HG03565 (cell line): ENCODE results near the gene ZNF384.
A peak's percentile ranks its signal among the peaks of the same experiment; 100 is the strongest.
"Not testable (repeated sequence)": the region's sequence is repeated elsewhere in the genome, so short reads cannot be mapped to it uniquely, and the experiment has no call there.

Experiments used
- ATAC-seq: cut with Tn5 transposase; IDR thresholded peaks from one replicate; pipeline ENCODE4 v1.9.1; 2021; ENCODE audit warnings: mild to moderate bottlenecking, moderate library complexity; ENCODE audit not compliant: unreplicated experiment

The ZNF384 gene

DNA sequence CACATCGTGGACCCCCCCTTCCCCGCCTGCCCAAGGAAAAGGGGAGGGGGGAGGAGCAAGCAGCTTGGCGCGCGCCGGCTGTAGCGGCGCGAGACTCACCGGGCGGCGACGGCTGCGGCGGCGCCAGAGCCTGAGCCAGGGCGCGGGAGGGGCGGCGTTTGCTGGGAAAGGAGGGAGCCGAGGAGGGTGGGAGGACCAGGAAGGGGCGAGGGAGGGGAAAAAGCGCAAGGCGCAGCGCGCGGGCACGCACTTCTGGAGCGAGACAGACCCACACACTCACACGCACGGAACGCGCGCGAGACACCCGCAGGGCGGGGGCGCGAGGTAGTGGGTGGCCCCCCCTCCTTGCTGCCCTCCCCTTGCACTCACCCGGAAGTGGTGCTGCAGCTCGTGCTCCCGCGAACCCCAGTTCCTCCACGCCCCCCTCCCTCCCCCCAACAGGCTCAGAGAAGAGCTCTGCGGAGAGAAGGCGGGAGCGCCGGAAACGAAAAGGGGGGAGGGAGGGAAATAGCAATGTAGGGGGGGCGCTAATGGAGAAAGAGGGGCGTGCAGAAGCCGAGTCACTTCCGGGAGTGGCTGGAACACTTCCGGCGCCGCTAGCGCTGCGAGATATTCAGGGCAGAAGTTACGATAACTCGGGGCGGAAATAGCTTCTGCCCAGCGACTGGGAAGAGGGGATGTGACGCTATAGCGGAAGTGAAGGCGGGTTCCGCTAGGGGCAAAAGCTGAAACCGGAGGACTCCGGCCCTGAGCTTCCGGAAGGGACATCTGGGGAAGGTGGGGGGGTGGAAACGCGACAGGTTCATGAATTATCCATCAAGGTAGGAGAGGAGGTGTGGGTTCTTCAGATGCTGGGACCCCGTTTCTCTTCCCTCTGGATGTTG, at the start of gene ZNF384:
Gene ZNF384, minus strand, starts transcription at position 377 of the 884 bp plus-strand sequence. CDS start 9,855 bp downstream, outside the sequence.
- peak; percentile 76 for ATAC-seq

DNA sequence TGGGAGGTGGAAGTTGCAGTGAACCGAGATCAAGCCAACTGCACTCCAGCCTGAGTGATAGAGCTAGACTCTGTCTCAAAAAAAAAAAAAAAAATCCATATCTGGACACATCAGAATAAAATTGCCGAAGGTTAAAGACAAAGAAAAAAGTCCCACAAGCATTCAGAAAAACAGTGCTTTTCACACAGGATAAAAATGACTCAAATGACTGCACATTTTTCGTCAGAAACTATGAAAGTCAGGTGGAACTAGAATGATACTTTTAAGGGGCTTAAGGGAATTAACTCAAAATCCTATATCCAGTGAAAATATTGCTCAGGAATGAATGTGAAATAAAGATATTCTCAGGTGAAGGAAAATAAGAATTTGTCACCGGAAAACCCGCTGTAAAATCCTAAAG, 47.6 kb upstream of the ZNF384 start:
- ATAC-seq = no peak

DNA sequence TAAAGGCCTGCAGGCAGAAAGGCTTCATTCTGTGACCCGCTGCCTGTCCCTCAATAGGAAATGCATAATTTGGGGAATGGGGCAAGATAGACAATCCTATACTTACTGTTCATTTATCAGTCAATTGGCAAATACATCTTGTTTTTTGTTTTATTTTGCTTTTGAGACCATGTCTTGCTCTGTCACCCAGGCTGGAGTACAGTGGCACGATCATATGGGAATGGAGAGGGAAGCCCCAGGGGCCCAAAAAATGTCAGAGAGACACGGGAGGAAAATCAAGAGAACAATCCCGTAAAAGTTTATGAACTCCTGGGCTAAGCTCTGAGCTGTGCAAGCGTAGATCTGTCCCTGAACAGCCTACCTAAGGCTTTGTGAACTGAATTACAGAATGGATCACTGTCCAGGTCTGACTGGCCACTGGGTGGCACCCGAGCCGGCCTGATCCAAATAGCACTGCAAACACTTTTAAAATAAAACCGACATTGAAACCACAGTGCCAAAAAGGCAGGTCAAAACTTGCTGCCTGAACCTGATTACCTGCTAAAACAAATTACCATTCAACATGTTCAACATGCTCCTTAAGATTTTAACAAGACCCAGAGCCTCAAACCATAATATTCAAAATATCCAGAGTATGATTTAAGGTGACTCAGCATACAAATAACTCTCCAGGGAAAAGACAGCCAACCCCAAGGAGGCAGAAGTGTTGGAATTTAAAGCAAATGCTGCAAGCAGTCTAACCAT, 46.4 kb upstream of the ZNF384 start:
- ATAC-seq = no peak

DNA sequence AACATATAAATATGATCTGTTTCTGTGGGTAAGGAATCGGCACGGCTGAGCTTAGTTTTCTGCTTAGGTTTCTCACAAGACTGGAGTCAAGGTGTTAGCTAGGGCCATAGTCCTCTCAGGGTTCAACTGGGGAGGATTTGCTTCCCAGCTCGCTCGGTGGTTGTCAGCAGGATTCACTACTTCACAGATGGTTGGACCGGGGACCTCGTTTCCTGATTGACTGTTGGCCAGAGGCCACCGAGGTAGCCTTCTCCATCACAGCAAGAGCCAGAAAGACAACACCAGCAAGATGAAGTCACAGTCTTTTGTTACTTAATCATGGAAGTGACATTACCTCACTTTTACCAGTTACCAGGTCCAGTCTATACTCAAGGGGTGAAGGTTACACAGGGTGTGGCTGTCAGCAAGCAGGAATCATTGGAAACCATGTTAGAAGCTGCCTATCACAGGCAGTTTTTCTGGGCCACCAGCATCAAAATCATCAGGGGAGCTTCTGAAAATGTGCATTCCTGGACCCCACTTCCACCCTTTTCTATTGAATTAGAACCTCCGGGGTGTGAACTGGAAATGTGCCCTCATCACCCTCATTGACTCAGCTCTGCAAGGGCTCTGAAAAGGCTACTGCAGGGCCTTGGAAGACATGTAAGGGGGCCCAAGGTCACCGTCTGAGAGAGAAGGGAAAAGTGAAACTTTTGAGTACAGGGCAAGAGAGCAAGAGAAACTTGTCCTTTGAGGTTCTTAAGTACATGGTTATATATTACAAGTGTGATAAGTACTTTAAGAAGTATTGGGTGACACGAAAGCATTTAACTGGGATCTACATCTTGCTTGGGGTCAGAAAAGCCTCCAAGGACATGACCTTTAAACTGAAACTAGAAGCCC, 45.6 kb upstream of the ZNF384 start:
- ATAC-seq = no peak

DNA sequence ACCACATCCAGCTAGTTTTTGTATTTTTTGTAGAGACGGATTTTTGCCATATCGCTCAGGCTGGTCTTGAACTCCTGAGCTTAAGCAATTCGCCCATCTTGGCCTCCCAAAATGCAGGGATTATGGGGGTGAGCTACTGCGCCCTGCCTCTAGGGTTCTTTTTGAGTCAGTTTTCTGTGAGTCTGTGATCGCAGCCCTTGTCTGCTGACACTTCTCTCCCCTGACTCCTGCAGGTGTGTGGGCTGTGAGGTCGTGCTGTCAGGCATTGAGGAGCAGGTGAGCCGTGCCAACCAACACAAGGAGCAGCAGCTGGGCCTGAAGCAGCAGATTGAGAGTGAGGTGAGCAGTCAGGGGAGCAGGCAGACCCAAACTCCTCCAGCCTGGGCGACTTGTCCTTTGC, 41.0 kb upstream of the ZNF384 start:
- no peak for ATAC-seq

DNA sequence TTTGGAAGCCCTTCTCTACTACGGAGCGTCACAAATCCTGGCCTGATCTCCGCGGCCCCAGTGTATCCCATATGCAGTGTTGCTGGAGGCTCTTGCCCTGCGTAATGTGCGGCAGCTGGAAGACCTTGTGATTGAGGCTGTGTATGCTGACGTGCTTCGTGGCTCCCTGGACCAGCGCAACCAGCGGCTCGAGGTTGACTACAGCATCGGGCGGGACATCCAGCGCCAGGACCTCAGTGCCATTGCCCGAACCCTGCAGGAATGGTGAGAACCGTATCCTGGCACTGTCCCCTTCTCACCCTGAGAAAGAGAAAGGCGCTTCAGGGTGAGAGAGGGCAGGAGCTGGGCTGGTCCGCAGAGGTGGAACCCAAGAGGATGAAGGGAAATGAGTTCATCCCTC, 40.0 kb upstream of the ZNF384 start:
- ATAC-seq = no peak

DNA sequence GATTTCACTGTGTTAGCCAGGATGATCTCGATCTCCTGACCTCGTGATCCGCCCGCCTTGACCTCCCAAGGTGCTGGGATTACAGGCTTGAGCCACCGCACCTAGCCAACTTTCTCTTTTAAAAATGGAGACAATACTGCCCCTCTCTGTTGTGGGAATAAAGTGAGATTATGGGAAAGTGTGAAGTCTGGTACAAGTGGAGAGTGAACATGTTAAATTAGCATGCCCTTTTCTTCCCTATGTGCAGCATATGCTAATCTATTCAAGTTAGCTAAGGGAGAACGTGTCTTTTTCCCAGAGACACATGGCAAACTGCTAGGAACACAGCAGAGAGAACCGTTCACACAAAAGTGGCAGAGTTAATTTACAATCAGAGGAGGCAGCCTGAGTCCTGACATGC, 36.2 kb upstream of the ZNF384 start:
- ATAC-seq = no peak

DNA sequence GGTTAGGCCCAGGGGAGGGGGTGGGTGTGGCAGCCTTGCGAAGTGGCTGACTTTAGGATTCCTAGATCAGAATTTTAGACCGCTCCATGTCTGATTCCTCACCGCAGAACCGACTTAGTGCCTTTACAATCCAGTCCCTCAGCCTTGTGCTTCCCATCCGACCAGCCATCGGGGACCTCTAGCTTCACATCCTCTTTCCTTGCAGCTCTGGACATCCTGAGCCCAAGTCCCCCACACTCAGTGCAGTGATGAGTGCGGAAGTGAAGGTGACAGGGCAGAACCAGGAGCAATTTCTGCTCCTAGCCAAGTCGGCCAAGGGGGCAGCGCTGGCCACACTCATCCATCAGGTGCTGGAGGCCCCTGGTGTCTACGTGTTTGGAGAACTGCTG, 35.2 kb upstream of the ZNF384 start:
- peak; percentile 12 for ATAC-seq

DNA sequence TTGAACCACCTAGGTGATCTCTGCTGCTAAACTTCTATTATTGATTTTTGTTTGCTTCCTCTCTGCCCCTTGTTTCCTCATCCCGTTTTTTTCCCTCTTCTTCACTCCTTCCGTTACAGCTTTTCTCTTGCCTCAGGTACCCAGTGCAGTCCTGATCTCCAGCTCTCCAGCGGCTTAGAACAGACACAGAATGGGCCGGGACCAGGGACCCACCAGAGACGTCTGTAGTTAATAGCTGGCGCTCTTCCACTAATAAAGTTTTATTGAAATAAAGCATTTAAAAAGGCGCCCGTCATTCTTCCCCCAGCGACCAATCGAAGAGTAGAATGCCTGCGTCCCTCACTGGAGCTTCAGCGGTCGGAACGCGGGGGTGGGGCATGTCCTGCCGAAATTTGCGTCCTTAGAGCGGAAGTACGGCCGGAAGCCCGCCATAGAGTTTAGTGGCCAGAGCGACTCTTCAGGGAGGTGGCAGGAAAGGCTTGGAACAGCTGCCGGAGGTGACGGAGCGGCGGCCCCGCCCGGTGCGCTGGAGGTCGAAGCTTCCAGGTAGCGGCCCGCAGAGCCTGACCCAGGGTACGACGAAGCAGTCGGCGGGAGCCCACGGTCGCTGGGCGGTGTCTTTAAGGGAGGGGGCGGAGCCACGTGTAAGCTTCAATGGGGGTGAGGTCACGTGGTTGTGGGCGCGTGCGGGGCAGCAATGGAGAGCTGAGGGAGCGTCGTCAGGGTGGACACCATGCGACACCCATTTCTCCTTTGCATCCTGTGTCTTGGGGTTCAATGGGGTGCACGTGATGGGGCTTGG, 34.6 kb upstream of the ZNF384 start, which contains the start of gene COPS7A:
Gene COPS7A, plus strand, starts transcription at position 440 of the 802 bp plus-strand sequence. CDS start 611 bp downstream, outside the sequence.
- peak; percentile 83 for ATAC-seq

DNA sequence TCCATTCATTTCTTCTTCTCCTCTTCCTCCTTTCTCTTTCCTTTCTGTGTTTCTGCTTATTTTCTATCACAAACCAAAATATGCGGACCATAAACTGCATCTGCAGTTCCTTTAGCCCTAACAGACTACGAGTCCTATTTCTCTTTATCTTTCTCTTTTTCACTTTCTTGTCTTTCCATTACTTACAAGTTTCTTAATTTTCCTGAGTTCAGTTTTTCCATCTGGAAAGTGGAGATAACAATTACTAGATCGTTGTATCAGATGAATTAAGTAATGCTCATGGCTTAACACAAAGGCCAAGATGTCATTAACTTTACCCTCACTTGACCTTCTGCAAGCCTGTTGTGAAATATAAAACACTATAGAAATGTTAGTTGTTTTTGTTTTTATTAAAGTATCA, 33.7 kb upstream of the ZNF384 start:
- ATAC-seq = no peak

DNA sequence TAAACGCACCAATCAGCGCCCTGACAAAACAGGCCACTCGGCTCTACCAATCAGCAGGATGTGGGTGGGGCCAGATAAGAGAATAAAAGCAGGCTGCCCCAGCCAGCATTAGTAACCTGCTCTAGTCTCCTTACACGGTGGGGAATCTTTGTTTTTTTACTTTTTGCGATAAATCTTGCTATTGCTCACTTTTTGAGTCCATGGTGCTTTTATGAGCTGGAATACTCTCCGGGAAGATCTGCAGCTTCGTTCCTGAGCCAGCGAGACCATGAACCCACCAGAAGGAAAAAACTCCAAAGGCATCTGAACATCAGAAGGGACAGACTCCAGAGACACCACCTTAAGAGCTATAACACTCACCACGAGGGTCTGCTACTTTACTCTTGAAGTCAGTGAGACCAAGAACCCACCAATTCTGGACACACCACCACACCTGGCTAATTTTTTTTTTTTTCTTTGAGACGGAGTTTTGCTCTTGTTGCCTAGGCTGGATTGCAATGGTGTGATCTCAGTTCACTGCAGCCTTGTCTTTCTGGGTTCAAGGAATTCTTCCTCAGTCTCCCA, 27.8 kb upstream of the ZNF384 start:
- ATAC-seq = no peak

DNA sequence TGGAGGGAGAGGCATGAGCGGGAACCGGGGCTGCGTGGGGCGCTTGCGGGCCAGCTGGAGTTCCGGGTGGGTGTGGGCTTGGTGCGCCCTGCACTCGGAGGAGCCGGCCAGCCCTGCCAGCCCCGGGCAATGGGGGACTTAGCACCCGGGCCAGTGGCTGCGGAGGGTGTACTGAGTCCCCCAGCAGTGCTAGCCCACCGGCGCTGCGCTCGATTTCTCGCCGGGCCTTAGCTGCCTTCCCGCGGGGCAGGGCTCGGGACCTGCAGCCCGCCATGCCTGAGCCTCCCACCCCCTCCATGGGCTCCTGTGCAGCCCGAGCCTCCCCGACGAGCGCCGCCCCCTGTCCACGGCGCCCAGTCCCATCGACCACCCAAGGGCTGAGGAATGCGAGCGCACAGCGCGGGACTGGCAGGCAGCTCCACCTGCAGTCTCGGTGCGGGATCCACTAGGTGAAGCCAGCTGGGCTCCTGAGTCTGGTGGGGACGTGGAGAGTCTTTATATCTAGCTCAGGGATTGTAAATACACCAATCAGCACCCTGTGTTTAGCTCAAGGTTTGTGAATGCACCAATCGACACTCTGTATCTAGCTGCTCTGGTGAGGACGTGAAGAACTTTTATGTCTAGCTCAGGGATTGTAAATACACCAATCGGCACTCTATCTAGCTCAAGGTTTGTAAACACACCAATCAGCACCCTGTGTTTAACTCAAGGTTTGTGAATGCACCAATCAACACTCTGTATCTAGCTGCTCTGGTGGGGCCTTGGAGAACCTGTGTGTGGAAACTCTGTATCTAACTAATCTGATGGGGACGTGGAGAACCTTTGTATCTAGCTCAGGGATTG, 27.1 kb upstream of the ZNF384 start:
- ATAC-seq = not testable (repeated sequence)

DNA sequence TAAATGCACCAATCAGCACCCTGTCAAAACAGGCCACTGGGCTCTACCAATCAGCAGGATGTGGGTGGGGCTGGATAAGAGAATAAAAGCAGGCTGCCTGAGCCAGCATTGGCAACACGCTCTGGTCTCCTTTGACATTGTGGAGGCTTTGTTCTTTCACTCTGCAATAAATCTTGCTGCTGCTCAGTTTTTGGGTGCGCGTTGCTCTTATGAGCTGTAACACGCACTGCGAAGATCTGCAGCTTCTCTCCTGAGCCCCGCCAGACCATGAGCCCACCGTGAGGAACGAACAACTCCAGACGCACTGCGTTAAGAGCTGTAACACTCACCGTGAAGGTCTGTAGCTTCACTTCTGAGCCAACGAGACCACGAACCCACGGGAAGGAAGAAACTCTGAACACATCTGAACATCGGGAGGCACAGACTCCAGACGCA, 19.8 kb upstream of the ZNF384 start:
- no peak for ATAC-seq

DNA sequence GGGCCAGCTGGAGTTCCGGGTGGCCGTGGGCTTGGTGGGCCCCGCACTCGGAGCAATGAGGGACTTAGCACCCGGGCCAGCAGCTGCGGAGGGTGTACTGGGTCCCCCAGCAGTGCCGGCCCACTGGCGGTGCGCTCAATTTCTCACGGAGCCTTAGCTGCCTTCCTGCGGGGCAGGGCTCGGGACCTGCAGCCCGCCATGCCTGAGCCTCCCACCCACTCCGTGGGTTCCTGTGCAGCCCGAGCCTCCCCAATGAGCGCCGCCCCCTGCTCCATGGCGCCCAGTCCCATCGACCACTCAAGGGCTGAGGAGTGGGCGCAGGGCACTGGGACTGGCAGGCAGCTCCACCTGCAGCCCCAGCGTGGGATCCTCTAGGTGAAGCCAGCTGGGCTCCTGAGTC, 19.2 kb upstream of the ZNF384 start:
- not testable (repeated sequence) for ATAC-seq

DNA sequence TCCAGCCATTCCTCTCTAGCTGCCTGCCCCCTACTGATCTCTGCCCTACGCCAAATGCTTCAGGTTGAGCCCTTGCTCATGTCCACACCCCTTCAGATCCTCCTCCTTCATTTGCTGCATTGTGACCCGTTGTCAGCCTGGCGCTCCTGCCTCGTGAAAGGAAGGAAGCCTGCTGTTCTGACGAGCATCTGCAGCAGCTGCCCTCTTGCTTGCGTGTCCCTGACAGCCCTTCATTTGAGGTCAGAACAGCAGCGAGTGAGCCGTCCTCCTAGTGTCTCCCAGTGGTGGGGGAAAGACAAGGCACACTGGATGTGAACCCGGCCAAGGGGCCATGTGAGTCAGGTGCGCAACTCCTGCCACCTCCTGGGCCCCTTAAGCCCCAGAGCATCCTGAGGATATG, 14.5 kb upstream of the ZNF384 start:
- ATAC-seq = no peak

DNA sequence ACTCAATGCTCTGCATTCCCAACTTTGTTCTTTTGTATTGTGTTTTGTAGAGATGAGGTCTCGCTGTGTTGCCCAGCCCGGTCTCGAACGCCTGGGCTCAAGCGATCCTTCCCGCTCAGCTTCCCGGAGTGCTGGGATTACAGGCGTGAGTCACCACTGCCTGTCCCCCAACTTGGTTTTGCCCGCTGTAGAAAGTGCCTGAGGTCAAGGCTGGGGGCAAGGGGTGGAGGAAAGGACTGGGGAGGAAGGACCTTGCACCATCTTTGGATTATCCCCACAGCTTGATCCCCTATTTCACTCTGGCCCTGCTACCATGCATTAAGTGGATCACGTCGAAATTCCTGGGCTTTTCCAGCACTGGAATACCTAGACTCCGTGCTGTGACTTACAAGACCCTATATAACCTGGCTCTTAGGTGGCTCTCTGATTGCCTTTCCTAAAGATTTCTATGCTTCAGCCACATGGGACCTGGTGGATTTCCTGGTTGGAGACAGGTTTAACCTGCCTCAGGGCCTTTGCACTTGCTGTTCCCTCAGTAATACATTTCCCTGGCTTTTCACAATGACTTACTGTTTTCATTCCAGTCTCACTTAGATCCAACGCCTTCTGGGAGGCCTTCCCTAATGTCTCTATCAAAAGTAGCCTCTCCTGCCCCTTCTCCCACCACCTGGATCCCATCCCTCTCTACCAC, 12.0 kb upstream of the ZNF384 start:
- ATAC-seq = no peak

DNA sequence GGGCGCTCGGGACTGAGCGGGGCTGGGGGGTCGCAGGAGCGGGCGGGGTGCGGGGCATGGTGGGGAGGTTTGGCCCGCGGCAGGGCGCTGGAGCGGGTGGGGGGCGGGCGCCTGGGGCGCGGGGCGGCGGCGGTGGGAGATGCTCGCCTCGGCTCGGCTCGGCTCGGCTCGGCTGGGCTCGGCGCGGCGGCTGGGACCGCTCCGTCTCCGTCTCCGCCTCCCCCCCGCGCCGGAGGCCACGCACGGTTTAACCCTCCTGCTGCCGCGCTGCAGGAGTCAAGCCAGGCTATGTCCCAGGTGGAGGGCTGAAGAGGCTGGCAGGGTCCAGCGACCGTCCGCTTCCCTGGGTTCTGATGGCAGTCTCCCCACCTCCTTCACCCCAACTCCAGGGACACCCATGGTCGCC, 11.5 kb upstream of the ZNF384 start, which contains the start of gene PIANP:
Gene PIANP, minus strand, starts transcription at position 170 of the 406 bp plus-strand sequence. CDS start 2,754 bp downstream, outside the sequence.
- ATAC-seq = no peak

DNA sequence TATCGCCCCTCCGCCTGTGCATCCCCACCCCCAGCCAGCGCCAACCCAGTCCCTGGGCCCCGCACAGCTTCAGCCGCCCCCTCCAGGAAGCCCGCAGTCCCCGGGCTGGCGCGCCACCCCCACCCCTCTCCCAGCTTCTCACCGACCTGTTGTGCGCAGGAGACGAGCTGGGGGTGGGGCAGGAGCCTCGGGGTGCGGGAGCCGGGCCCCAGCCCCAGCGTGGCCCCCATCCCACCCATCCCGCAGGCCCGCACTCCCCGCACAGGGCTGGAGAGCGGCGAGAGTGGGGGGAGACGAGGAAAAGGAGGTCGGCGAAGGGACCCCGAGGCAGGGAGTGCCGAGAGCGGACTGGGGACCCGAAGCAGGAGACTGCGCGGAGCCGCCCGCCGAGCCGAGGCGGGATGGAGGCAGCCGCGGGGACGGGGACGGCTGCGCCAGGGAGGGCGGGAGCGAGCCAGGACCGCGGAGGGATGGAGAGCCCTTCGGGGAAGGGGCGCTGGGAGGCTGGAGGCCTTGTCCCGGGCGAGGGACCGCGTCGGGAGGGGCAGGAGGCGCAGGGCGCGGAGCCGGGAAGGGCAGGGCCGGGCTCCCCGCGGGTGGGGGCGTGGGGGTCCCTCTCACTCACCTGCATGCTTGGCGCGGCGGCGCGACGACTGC, 10.9 kb upstream of the ZNF384 start:
- no peak for ATAC-seq
